OCI-M2 (cell line): ENCODE results near the gene OTOP2.
"Not testable (repeated sequence)": the region's sequence is repeated elsewhere in the genome, so short reads cannot be mapped to it uniquely, and the experiment has no call there.

ENCODE experiments used
- DNase-seq: peaks from one replicate; lab custom pipeline; 2025; ENCODE audit not compliant: unreplicated experiment; lab: John Stamatoyannopoulos, UW

The OTOP2 gene

DNA sequence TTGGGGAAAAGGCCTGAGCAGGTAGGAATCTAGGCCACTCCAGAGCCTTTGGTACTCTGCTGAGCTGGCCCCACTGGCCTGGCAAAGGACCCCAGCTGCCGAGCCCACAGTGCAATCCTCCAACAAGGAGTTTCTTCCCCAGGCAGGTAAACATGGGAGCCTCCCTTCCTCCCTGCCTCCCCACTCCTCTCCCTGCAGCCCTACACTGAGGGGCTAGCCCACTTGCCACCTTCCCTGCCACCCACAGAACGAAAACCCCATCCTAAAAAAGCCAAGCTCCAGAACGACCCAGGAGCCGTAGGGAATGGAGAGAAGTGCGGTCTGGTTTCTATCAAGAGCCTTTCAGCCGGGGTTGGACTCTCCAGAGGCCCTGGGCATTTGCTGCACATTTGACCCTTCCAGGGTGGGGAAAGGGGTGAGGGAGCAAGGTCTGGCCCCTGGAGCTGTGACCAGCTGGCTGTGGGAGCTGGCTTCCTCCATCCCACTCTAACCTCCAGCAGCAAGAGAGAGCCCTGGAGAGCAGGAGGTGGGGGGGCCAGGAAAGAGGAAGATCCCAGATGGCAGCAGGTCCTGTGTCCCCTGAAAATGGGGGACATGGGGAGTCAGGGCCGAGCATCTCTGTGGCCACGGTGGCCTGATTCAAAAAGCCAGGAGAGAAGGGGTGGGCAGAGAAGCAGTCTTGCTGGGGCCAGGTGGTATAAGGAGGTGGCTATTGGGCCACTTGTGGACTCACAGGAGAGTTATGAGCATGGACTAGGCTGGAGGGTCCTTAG, 47.2 kb downstream of the OTOP2 start:
- DNase-seq = no peak

DNA sequence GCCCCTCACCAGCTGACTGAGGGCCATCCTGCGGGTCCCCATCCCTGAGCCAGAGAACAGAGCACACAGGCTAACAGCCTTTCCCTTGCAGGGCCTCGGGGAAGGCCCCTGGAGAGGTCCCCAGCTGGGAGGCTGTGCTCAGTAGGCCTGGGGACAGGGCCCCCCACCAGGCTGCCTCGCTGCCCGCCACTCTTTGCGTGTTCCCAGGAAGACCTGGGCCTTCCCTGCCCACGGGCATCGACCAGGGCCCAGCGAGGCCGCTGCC, 47.7 kb downstream of the OTOP2 start:
- no peak for DNase-seq

DNA sequence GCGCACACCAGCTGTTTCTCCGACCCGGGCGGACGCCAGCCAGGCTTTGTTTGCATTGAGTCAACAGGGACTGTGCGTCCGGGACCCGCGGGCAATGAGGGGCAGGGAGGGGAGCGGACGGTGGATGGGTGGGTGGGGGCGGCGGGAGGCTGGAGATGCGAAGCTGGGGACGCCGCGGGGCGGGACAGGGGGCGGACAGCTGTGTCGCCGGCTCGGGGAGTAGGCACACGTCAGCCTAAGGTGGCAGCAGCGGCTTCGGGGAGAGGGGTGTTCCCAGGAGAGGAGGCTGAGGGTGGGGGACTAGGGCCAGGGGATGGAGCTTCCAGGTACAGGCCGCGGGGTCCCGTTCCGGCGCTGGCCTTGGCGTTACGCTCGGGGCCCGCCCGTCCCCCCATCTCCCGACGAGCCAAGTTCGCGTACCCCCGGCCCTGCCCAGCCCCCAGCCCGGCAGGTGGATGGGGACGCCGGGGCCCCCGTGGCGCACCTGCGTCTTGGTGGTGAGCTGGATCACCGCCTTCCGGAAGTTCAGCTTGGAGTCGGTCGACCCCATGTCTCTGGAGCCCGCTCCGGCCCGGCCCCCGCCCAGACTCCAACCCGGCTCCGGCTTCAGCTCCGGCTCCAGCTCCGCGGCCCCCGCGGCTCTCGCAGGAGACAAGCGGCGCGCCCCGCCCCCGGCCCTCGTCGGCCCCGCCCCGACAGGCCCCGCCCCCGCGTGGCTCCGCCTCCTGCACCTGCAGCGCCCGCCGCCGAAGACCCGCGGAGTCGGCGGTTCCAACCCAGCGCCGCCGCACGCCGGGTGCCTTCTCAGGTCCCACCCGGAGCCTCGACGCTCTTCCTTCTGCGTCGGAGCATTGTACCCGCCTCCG, 48.3 kb downstream of the OTOP2 start, which contains the start of gene HID1:
HID1 (minus strand) TSS at position 653 of the 866 bp plus-strand sequence; CDS start at position 550, 103 bp downstream.
- no peak for DNase-seq

DNA sequence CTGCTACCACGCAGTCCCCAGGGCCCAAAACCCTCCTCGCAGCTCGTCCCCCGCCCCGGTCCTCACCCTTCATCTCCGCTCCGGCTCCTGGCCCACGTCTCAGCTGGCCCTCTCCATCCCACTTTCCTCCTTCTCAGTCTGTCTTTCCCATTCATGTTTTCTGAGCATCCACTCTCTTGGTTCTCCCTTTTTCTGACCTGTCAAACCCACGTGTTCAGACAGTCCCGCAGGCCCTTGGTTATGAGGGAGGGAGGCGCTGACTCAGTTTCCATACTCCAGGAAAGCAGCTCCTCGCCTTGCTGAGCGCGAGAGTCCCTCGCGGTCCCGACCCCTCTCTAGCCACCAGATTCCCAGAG, 48.9 kb downstream of the OTOP2 start:
- no peak for DNase-seq

DNA sequence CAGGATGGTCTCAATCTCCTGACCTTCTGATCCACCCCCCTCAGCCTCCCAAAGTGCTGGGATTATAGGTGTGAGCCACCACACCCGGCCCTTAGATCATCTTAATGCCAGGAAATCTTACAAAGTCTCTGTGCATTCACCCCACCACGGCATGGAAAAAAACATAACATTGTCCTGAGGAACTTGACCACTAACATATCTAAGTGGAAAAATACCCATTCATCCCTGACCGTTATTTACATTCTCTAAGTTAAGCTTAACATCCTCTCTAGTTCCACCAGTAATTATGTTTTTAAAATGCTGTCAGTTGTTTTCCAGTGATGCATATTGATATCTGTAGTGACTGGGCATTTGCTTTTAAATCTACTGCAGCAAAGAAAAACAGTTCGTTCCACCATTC, 51.9 kb downstream of the OTOP2 start:
- no peak for DNase-seq

DNA sequence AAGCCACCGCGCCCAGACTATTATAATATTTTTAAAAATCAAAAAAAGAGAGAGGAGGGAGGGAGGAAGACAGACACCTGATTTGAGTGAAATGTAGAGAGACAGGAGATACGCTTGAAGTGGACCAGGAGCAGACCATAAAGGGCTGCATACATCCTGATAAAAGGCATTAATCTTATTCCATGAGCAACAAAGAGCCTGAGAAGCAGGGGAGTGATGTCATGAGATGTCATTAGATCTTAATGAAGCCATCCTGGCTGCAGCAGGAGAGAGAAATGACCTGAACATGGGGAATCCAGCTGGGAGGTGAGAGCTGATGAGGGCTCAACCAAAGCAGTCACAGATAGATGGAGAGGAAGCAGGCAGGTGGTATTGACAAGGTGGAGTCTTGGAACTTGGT, 53.7 kb downstream of the OTOP2 start:
- DNase-seq = no peak

DNA sequence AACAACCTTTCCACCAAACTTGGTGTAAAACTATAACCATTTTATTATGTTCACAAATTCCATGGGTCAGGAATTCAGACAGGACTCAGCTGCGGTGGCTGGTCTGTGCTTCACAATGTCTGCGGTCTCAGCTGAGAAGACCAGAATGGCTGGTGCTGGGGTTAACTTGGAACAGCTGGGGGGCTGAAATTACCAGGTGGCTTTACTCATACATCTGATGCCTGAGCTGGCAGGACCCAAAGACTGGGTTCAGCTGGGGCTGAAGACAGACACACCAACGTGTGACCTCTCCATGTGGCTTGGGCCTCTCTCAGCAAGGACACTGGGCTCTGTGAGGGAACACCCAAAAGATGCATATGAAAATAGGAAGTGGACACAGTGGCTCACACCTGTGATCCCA, 54.2 kb downstream of the OTOP2 start:
- no peak for DNase-seq

DNA sequence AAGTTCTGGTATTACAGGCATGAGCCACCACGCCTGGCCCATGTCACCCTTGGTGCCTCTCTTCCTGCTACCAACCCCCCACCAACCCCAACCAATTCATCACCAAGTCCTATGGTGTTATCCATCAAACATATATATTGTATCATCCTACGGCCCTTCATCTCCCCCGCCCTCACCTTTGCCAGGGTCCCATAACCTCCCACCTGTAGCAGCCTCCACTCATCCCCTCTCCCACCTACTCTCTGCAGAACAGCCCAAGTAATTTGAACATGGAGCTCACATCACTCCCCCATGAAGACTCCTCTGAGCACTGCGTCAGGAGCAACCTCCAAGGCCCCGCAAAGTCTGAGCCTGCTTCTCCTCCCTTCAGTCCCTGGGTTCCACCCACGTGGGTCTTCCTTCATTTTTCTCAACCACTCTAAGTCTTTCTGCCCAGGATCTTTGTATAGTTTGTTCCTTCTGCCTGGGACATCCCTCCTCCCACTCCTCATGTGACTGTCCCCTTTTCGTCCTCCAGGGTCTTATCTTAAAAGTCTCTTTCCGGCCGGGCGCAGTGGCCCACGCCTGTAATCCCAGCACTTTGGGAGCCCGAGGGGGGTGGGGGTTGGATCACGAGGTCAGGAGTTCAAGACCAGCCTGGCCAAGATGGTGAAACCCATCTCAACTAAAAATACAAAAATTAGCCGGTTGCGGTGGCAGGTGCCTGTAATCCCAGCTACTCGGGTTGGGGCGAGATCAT, 55.5 kb downstream of the OTOP2 start:
- no peak for DNase-seq

DNA sequence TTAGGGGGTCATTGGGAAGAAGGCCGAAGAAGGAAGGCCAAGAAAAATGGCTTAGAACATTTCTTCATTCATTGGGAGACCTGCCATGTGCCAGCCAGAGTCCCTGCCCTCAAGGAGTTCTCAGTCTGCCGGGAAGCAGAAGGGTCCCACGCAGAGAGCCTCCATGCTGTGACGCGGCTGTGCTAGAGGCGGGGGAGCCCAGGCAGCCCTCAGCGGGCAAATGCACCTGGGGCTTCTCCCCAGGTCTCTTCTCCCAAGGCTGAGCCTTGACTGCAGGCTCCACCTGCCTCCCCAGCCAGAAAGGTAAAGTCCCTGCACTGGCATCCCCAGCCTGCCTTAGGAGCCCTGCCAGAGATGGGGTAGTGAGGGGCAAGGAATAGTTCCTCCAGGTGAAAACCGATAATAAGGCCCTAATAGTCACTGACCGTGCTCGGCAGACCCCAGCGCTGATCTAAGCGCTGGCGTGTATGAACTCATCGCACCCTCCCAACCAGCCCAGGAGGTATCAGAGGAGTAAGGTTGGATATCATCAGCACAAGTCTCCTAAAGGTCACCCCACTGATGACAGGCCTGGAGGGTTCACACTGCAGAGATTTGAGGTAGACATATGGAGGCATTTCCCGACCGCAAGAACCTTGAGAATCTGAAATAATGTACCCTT, 57.4 kb downstream of the OTOP2 start:
- no peak for DNase-seq

DNA sequence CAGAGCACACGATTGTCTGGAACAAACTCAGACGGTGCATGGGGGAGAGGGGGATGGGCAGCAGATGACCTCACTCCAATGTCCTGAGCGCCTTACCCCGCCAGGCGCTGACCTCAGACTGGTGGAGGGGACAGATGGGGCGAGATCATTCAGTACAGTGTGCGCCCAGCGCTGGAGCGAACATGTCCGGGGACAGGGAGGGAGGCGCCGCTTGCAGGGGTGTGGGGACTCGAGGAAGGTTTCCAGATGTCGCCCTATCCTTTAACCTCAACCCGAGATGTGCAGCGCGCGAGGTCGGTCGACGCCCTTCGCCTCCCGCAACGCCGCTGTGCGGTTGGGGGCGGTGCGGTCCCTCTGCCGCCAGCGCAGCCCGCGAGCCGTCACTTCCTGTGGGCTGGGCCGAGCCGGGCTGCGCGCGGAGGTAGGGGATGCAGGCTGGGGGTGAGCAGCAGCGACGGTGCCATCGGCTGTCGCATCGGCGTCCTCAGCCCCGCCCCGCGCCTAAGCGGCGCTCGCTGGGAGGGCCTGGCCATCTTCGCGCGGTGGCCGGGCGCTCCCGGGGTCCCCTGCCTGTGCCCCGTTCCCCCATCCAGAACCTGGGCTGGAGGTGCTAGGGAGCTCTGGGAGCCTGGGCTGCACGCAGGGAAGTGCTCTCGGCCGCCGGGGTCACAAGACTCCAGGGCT, 58.0 kb downstream of the OTOP2 start:
- no peak for DNase-seq

DNA sequence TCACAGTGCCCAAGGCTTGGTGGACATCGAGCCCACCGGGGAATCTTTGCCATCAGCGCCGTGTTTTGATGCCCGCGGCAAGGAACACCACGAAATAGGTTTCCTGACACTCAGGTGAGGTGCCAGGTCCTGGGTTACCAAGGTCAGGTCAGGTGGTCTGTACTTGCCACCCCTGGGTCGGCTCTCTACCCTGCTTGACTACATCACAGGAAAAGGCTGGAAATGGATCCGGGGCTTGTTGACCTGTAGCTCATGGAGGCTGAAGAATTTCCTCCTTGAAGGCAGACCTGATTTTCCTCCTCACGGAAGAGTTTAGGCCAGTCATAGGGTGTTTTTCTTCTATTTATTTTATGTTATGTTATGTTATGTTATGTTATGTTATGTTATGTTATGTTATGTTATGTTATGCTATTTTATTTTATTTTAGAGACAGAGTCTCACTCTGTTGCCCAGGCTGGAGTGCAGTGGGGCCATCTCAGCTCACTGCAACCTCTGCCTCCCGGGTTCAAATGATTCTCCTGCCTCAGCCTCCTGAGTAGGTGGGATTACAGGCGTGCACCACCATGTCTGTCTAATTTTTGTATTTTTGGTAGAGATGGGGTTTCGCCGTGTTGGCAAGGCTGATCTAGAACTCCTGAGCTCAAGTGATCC, 58.7 kb downstream of the OTOP2 start:
- DNase-seq = not testable (repeated sequence)
